HEK293 (cell line): Measurements from ENCODE around the gene ISG20L2.
A peak's percentile ranks its signal among the peaks of the same experiment; 100 is the strongest.

Experiments used
- OSR2 ChIP-seq: fragments of 450-650 bp; formaldehyde crosslinking; IDR thresholded peaks from 2 replicates; pipeline ENCODE4 v1.5.1; 2016; ENCODE audit warnings: missing biosample characterization, missing genetic modification characterization
- PATZ1 ChIP-seq: fragments of 450-650 bp; formaldehyde crosslinking; IDR thresholded peaks from 2 replicates; pipeline ENCODE4 v1.5.1; 2016; ENCODE audit warnings: missing biosample characterization, missing genetic modification characterization
- PRDM4 ChIP-seq: fragments of 450-650 bp; formaldehyde crosslinking; IDR thresholded peaks from 2 replicates; pipeline ENCODE4 v1.5.1; 2017; ENCODE audit warnings: missing biosample characterization, missing genetic modification characterization
- TCF7L2 ChIP-seq: IDR thresholded peaks from 2 replicates; pipeline ENCODE4 v1.6.1; 2011; ENCODE audit warnings: low read depth, mild to moderate bottlenecking, inconsistent platforms, low read length, moderate library complexity, borderline replicate concordance
- TRIM28 ChIP-seq: IDR thresholded peaks from 2 replicates; pipeline ENCODE4 v1.6.1; 2011; ENCODE audit warnings: low read length, control low read depth, borderline replicate concordance
- ZBTB1 ChIP-seq: fragments of 450-650 bp; formaldehyde crosslinking; IDR thresholded peaks from 2 replicates; pipeline ENCODE4 v1.5.1; 2016; ENCODE audit warnings: missing biosample characterization, missing genetic modification characterization
- ZEB2 ChIP-seq: fragments of 450-650 bp; formaldehyde crosslinking; IDR thresholded peaks from 2 replicates; pipeline ENCODE4 v1.5.1; 2016; ENCODE audit warnings: missing biosample characterization, missing genetic modification characterization
- ZFP37 ChIP-seq: fragments of 450-650 bp; formaldehyde crosslinking; IDR thresholded peaks from 2 replicates; pipeline ENCODE4 v1.5.1; 2016; ENCODE audit warnings: missing biosample characterization, missing genetic modification characterization
- ZNF223 ChIP-seq: fragments of 450-650 bp; formaldehyde crosslinking; IDR thresholded peaks from 2 replicates; pipeline ENCODE4 v1.5.1; 2016; ENCODE audit warnings: missing biosample characterization, missing genetic modification characterization
- ZNF23 ChIP-seq: fragments of 450-650 bp; formaldehyde crosslinking; IDR thresholded peaks from 2 replicates; pipeline ENCODE4 v1.5.1; 2016; ENCODE audit warnings: missing biosample characterization, missing genetic modification characterization, borderline replicate concordance
- ZNF335 ChIP-seq: fragments of 450-650 bp; formaldehyde crosslinking; conservative IDR thresholded peaks from 2 replicates; pipeline ENCODE4 v1.5.1; 2016; ENCODE audit warnings: missing biosample characterization, missing genetic modification characterization
- ZNF488 ChIP-seq: fragments of 450-650 bp; formaldehyde crosslinking; IDR thresholded peaks from 2 replicates; pipeline ENCODE4 v1.5.1; 2016; ENCODE audit warnings: missing biosample characterization, missing genetic modification characterization
- ZNF548 ChIP-seq: fragments of 450-650 bp; formaldehyde crosslinking; IDR thresholded peaks from 2 replicates; pipeline ENCODE4 v1.5.1; 2016; ENCODE audit warnings: missing biosample characterization, missing genetic modification characterization
- ZNF580 ChIP-seq: fragments of 450-650 bp; formaldehyde crosslinking; IDR thresholded peaks from 2 replicates; pipeline ENCODE4 v1.5.1; 2016; ENCODE audit warnings: missing biosample characterization, missing genetic modification characterization
- ZNF645 ChIP-seq: fragments of 450-650 bp; formaldehyde crosslinking; IDR thresholded peaks from 2 replicates; pipeline ENCODE4; 2016; ENCODE audit warnings: missing biosample characterization, missing genetic modification characterization
- ZNF830 ChIP-seq: fragments of 450-650 bp; IDR thresholded peaks from 2 replicates; pipeline ENCODE4 v1.5.0; 2018; ENCODE audit warnings: missing biosample characterization, missing genetic modification characterization, low read depth, mild to moderate bottlenecking, moderate library complexity
- ZNF843 ChIP-seq: fragments of 450-650 bp; formaldehyde crosslinking; IDR thresholded peaks from 2 replicates; pipeline ENCODE4 v1.5.1; 2016; ENCODE audit warnings: missing biosample characterization, missing genetic modification characterization
- ZSCAN30 ChIP-seq: fragments of 450-650 bp; IDR thresholded peaks from 2 replicates; pipeline ENCODE4 v1.5.1; 2018; ENCODE audit warnings: missing biosample characterization, mild to moderate bottlenecking, missing genetic modification characterization, moderate library complexity
- TF ChIP-seq, protein P1 (sequence below): fragments of 450-650 bp; formaldehyde crosslinking; IDR thresholded peaks from 2 replicates; pipeline ENCODE4 v1.5.1; 2017; ENCODE audit warnings: missing biosample characterization, missing genetic modification characterization
- TF ChIP-seq, protein P2 (sequence below): fragments of 450-650 bp; formaldehyde crosslinking; IDR thresholded peaks from 2 replicates; pipeline ENCODE4 v1.5.1; 2016; ENCODE audit warnings: missing biosample characterization, missing genetic modification characterization
- TF ChIP-seq, protein P3 (sequence below): fragments of 450-650 bp; formaldehyde crosslinking; IDR thresholded peaks from 2 replicates; pipeline ENCODE4 v1.5.1; 2016; ENCODE audit warnings: missing biosample characterization, missing genetic modification characterization, low read depth
- TF ChIP-seq, protein P4 (sequence below): fragments of 450-650 bp; IDR thresholded peaks from 2 replicates; pipeline ENCODE4 v1.5.1; 2018; ENCODE audit warnings: missing biosample characterization, missing genetic modification characterization

ISG20L2 gene

GRCh38 chr1:156692925-156693847 lies 35.4 kb downstream of the ISG20L2 start (continued):
- TF ChIP-seq, protein P1, sequence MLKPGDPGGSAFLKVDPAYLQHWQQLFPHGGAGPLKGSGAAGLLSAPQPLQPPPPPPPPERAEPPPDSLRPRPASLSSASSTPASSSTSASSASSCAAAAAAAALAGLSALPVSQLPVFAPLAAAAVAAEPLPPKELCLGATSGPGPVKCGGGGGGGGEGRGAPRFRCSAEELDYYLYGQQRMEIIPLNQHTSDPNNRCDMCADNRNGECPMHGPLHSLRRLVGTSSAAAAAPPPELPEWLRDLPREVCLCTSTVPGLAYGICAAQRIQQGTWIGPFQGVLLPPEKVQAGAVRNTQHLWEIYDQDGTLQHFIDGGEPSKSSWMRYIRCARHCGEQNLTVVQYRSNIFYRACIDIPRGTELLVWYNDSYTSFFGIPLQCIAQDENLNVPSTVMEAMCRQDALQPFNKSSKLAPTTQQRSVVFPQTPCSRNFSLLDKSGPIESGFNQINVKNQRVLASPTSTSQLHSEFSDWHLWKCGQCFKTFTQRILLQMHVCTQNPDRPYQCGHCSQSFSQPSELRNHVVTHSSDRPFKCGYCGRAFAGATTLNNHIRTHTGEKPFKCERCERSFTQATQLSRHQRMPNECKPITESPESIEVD (tag by site-specific recombination), result no peak
- TF ChIP-seq ZNF548 (tag by site-specific recombination) (no peak), TRIM28 (no peak), ZNF843 (tag by site-specific recombination) (no peak), ZEB2 (tag by site-specific recombination) (0 out of 2 replicates have a peak, but pooled peaks have one; percentile 38), ZBTB1 (tag by site-specific recombination) (no peak), PRDM4 (peak; percentile 99), ZNF580 (tag by site-specific recombination) (no peak), OSR2 (tag by site-specific recombination) (no peak), ZNF488 (tag by site-specific recombination) (no peak), TCF7L2 (peak; percentile 73; the same call in 1 of the 2 replicates), ZNF645 (tag by site-specific recombination) (no peak), ZNF23 (tag by site-specific recombination) (no peak), ZFP37 (tag by site-specific recombination) (no peak), ZSCAN30 (tag by site-specific recombination) (peak; percentile 81), PATZ1 (tag by site-specific recombination) (peak; percentile 69), ZNF335 (tag by site-specific recombination) (peak; percentile 56), ZNF223 (tag by site-specific recombination) (no peak), ZNF830 (tag by site-specific recombination) (no peak)
- TF ChIP-seq, protein P2, sequence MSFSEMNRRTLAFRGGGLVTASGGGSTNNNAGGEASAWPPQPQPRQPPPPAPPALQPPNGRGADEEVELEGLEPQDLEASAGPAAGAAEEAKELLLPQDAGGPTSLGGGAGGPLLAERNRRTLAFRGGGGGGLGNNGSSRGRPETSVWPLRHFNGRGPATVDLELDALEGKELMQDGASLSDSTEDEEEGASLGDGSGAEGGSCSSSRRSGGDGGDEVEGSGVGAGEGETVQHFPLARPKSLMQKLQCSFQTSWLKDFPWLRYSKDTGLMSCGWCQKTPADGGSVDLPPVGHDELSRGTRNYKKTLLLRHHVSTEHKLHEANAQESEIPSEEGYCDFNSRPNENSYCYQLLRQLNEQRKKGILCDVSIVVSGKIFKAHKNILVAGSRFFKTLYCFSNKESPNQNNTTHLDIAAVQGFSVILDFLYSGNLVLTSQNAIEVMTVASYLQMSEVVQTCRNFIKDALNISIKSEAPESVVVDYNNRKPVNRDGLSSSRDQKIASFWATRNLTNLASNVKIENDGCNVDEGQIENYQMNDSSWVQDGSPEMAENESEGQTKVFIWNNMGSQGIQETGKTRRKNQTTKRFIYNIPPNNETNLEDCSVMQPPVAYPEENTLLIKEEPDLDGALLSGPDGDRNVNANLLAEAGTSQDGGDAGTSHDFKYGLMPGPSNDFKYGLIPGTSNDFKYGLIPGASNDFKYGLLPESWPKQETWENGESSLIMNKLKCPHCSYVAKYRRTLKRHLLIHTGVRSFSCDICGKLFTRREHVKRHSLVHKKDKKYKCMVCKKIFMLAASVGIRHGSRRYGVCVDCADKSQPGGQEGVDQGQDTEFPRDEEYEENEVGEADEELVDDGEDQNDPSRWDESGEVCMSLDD, result peak; percentile 86
- TF ChIP-seq, protein P3, sequence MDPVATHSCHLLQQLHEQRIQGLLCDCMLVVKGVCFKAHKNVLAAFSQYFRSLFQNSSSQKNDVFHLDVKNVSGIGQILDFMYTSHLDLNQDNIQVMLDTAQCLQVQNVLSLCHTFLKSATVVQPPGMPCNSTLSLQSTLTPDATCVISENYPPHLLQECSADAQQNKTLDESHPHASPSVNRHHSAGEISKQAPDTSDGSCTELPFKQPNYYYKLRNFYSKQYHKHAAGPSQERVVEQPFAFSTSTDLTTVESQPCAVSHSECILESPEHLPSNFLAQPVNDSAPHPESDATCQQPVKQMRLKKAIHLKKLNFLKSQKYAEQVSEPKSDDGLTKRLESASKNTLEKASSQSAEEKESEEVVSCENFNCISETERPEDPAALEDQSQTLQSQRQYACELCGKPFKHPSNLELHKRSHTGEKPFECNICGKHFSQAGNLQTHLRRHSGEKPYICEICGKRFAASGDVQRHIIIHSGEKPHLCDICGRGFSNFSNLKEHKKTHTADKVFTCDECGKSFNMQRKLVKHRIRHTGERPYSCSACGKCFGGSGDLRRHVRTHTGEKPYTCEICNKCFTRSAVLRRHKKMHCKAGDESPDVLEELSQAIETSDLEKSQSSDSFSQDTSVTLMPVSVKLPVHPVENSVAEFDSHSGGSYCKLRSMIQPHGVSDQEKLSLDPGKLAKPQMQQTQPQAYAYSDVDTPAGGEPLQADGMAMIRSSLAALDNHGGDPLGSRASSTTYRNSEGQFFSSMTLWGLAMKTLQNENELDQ (tag by site-specific recombination), result no peak
- TF ChIP-seq, protein P4, sequence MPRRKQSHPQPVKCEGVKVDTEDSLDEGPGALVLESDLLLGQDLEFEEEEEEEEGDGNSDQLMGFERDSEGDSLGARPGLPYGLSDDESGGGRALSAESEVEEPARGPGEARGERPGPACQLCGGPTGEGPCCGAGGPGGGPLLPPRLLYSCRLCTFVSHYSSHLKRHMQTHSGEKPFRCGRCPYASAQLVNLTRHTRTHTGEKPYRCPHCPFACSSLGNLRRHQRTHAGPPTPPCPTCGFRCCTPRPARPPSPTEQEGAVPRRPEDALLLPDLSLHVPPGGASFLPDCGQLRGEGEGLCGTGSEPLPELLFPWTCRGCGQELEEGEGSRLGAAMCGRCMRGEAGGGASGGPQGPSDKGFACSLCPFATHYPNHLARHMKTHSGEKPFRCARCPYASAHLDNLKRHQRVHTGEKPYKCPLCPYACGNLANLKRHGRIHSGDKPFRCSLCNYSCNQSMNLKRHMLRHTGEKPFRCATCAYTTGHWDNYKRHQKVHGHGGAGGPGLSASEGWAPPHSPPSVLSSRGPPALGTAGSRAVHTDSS, result no peak
